ENCODE results near the gene PROX2.
A peak's percentile ranks its signal among the peaks of the same experiment; 100 is the strongest.

The PROX2 gene

DNA sequence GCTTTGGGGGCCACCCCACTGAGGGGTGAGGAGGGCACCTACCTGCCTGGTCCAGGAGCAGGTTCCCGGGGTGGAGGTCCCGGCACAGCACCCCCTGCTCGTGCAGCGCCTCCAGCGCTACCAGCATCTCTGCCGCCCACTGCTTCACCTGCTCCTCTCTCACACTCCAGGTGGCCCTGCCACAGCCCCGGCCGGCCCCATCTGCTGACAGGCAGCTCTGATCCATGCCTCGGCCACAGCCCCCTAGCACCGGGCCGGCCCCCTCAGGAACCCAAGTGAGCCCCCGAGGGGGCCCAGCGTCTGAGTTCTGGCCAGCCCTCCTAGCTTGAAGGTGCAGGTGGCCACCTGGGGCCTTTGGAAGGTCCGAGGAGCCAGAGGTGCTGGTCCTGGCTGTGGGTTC is 33.6 kb upstream of the PROX2 start:
- no peak for DNase-seq

DNA sequence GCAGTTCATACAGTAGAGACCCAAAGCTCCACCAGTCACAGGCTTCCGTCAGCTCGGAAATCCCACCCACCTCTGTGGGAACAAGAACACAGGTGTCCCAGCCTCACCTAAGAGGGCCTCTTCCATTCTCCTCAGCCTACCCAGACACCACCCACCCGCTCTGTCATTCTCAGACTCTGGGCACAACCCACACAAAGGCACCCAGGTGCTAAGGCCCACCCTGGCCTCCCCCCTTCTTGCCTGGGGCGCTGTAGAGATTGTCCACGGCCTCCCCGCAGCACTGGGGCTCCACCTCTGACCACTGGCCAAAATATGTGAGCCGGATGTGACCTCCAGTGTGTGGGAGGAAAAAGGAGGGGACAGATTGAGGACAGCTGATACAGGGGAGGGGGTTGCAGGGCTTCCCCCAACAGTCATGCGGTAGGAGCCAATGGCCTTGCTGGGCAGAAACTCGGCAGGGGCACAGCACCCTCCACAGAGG is 33.0 kb upstream of the PROX2 start:
- DNase-seq: no peak

DNA sequence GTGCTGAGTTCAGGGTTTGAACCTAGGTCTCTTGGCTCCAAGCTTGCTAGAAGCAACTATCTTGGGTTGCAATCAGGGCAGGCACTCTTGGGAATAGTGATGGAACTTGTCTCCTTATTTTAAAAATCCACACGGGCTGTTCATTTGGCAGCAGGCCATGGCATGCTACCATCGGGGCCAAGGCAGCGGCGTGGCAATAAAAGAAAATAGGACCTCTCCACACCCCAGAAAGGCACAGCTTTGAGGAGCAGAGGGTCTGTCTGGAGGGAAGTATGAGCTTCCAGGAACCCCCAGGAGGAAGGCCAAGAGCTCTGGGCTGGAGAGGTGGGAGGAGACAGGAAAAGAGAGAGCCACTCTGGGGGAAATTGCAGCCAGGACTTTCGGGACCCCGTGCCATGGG is 31.8 kb upstream of the PROX2 start:
- DNase-seq: no peak

DNA sequence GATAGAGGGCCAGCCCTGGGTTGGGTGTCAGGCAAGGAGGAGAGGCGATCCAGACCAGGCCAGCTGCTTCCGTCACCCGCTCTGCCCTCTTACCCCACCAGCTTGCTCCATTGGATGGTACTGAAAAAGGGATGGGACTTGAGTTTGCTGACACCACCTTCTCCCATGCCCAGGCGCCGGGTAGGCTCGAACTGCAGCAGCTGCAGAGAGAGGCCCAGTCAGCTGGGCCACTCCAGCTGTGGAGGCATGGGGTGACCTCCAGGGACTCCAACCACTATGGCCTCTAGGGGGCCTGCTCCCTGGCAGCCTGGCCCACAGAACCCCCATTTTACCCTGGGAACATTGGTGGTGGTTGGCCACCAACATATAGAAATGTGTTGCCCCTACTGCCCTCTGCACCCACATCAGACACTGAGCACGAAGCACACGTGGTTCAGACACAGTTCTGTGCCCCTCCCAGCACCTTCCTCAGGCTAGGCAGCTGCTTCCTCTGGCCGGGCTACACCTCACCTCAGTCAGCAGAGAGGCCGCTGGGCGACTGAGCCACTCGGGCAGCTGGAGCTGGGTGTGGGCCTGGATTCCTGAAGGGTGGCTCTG is 31.1 kb upstream of the PROX2 start:
- DNase-seq: peak; percentile 5

DNA sequence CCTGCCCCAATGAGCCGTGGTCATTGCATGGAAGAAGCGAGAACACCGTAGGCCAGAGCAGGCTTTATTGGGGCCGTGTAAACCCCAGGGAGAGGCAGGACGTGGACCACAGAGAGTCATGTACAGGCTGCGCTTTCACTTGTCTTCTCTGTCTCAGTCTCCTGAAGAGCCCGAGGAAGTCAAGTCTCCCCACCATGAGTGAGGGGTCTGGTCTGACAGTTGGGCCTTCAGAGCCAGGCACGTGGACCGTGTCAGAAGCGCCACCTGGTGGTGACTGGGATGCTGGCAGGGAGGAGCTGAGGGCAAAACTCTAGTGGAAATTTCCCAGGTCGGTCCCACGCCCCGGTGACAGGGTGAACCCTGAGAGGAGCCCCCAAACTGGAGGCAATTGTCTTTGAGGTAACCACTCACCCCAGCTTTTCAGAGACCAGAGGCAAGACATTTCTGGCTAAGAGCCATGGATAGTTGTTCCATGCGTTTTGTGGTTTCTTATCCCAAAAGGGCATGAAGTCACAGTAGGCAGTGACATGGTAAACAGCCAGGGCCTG is 29.7 kb upstream of the PROX2 start:
- DNase-seq: peak; percentile 62

DNA sequence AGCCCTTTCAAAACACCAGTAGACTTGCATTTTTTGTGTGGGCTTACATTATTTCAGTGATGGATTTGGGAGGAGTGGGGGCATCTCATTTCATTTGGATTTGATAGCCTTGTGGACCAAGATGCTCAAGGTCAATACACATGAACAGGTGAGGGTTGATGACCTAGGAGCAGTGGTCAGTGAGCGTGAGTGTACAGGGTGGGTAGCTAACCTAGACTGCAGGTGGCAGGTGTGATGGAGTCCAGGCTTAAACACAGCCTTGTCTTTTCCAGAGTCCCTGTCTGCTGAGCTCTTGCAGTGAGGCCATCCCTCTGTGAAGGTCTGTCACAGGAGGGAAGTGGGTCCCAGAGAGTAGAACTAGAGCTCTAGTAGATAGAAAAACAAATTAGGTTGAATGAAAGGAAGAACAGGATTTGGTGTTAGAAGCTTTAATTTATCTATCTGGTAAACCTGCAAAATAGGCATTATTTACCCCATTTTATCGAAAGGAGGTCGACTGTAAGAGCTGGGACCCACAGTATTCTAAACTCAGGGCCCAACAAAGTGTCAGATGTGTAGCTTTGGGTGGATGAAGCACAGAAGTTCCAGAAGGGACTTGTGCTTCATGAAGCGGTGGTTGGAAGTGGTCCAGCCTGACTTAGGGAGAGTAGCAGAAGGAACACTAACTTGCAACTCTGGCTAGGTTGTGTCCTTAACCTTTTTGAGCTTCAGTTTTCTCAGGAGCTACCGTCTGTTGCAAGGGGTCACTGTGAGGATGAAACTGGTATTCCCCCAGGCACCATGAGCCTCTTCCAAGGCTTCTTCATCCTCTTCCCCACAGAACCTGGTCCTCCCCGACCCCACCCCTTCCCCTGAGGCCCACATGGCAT is 28.9 kb upstream of the PROX2 start:
- DNase-seq: no peak

DNA sequence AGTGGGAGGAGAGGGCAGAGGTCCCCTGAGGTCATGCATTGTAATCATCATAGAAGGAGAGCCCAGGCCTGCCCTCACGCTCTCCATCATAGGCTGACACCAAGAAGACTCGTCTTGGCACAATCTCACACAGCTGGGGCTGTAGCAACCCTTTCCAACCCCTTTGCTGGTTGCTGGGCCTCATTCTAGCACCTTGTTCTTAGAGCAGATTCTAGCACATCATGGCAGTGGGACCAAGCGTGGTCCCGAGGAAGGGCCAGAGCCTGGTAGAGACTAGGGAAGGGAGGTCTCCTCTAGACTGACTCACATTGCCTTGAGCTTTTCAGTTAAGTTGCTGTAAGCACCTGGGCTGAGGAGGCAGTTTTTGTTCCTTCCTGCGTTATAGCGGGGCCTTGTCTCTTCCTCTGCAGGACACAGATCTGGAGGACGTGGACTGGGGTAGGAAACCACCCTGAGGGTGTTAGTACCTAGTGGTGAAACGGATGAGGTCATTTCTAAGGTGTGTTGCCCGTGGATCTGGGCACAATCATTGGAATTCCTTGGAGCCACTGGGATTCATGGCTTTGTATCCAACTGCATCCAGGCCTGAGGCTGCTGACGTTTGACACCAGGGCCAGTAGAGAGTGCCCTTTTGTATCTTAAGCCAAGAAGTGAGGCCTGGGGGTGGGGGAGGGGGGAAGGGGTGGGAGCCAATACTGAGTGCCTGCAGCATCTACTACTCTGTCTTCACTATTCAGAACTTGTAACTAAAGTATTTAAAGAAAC is 27.2 kb upstream of the PROX2 start:
- DNase-seq: no peak

DNA sequence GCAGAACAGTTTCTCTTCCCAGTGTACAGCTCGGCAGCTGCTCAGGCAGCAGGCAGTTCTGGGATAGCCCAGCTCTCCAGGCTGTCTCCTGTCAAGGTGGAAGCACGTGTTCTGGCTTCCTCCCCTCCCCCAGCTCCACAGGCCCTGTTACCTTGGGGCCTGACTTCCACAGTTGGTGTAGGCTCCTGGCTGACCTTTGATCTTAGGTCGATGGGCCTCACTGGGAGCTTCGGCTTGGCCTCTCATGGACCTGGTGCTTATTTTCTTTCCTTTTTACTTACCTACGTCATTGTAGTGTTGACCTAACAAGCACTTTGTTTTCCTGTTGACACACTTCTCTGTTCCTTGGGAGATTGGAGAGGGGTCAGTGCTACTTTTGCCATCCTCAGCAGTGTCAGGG is 22.7 kb upstream of the PROX2 start:
- no peak for DNase-seq

DNA sequence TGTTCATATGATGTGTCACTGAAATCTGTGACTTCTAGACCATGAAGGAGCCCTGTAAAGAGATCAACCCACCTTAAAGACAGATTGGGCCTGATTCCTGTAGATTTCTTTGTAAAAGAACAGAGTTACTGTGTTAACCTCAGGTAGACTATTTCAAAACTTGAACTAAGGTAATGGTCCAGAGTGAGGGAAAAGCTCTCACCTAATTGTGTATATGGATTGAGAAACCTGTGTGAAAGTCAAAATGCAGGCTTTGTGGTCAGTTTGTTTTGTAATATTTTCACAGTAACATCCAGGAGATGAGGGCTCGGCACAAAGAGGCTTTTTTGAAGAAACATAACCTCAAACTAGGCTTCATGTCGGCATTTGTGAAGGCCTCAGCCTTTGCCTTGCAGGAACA is 22.1 kb upstream of the PROX2 start:
- no peak for DNase-seq

DNA sequence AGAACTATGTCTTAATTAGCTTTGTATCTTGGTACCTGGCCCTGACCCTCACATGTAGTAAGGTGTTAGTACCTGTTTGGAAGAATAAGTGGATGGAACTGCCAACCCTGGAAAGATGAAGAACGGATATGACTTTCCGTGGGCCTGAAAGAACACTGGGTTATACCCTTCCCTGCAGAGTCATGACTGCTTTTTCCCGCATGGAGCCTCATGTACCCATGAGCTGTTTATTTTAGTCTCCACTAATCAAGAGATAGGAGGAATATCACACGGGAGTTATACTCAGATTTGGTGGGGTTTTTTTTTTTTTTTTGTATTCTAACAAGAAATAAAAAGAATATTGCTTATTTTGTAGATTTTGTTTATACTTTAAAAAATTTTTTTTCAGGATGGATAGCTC is 21.7 kb upstream of the PROX2 start:
- no peak for DNase-seq

DNA sequence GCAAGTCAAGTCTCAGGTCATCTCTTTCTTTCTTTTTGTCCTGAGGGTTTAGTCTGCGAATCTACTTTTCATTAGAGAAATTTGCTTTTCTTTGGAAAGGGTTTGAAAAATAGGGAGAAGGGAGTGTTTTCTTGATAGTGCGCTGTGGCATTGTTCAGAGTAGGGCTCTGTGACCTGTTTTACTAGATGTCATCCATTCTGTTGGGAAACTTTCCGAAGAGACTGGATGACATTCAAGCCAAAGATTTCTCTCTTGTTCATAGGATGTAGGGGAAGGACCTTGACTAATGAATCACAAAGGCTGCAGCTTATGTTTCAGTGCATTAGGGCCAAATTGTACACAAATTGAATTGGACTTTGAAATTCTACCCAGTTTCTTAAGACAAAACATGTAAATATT is 20.5 kb upstream of the PROX2 start:
- DNase-seq: no peak

DNA sequence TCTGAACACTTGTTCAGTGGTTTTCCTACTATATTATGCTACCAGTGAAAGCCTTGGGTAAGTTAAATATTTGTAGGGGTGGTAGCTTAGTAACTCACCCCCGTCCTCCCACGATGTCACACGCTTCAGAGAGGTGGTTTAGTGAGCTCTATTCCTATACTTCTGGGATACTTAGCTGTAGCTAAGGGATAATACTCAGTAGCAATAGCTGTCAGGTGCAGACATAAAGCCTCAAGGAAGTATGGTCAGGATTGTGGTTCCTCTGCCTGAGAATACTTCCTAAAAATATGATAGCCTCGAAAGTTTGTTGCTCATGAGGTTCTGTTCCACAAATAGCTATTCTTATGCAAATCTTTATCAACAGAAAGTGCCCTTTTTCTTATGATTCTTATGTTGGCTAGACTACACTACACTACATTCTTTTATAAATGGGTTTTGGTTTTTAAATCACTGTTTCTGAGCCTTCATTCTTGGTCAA is 17.7 kb upstream of the PROX2 start:
- DNase-seq: no peak

DNA sequence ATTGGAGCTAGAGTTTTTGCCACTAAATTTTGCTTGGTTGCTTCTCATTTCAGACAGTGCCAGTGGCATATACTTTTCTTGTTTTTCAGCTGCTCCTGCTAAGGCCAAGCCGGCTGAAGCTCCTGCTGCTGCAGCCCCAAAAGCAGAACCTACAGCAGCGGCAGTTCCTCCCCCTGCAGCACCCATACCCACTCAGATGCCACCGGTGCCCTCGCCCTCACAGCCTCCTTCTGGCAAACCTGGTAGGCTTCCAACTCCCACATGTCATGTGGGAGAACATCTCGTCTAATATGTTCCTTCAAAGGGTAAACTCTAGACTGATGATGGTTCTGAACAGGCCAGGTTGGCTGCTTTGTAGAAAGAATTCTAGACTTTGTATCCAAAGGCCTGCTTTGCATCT is 16.8 kb upstream of the PROX2 start:
- DNase-seq: no peak

DNA sequence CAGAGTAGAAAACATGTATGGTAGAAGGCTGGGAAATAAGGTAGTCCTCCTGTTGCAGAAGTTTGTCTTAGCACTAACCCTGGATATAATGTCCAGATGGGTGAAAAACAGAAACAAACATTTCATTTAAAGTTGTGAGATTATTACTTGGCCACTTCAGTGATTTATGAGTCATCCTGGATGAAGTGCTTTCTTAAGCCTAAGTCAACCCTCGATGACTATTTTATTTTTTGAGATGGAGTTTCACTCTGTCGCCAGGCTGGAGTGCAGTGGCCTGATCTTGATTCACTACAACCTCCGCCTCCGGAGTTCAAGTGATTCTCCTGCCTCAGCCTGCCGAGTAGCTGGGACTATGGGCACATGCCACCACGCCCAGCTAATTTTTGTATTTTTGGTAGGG is 15.9 kb upstream of the PROX2 start:
- no peak for DNase-seq

DNA sequence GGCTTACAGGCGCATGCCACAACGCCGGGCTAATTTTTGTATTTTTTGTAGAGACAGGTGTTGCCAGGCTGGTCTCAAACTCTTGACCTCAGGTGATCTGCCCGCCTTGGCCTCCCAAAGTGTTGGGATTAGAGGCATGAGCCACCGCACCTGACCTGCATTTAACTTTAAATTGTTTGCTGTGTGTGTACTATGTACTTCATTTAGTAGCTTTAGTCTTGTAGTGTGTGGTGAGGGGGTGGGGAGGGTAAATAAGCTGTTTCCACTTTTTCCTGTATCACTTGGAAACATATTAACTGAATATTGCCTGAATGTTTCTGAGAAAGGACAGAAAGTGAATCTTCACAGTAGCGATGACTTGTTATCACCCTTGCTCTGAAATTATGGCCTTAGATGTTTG is 14.3 kb upstream of the PROX2 start:
- DNase-seq: no peak

DNA sequence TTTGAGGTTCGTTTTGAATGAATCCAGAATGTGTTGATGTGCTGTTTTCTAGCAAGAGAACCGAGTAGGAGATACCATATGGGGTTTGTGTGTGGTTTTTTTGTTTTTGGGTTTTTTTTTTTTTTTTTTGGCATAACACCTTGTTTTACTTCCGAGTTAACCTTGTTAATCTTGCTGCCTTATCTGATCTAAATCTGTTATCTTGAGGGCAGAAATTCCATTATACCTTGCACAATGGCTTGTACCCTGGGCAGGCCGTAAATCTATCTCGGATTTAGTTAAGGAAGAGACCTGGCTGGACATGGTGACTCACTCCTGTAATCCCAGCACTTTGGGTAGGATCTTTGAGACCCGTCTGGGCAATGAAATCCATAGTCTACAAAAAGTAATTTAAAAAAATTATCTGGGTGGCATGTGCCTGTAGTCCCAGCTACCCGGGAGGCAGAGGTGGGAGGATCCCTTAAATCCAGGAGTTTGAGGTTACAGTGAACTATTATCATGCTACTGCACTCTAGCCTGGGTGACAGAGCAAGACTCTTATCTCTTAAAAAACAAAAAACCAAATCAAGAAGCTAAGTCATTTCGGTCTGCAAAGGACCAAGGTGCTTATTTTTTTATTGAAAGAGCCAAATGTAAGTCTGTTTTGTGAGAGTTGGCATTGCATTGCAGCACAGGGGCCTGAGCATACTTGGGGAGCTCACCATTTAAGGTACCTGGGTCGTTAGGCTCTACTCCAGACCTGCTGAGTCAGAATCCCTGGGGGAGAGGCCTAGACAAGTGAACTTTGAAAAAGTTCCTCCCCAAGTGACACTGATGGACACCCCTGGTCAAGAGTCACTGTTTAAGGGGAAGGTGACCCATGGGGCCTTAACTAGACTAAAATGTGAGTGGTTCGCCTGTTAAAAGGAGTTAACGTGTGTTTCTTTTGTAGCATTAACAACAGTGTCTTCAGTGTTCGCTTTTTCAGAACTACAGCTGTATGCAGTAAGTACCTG is 12.5 kb upstream of the PROX2 start:
- DNase-seq: no peak

DNA sequence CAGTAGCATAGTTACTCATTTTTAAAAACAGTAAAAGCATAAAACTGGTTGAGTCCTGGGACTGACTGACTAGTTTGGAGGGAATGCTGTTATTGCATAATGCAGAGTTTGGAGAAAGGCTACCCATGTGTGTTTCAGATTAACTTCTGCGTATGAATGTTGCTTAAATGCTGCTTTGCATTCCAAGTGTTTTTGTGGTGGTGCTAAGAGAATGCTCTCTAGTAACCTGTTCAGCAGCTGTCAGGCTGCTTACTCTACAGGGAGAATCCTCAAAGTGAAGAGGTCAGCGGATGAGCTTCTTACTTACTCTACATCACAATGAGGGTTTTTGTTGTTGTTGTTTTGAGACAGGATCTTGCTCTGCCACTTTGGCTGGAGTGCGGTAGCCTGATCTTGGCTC is 10.1 kb upstream of the PROX2 start:
- DNase-seq: no peak

DNA sequence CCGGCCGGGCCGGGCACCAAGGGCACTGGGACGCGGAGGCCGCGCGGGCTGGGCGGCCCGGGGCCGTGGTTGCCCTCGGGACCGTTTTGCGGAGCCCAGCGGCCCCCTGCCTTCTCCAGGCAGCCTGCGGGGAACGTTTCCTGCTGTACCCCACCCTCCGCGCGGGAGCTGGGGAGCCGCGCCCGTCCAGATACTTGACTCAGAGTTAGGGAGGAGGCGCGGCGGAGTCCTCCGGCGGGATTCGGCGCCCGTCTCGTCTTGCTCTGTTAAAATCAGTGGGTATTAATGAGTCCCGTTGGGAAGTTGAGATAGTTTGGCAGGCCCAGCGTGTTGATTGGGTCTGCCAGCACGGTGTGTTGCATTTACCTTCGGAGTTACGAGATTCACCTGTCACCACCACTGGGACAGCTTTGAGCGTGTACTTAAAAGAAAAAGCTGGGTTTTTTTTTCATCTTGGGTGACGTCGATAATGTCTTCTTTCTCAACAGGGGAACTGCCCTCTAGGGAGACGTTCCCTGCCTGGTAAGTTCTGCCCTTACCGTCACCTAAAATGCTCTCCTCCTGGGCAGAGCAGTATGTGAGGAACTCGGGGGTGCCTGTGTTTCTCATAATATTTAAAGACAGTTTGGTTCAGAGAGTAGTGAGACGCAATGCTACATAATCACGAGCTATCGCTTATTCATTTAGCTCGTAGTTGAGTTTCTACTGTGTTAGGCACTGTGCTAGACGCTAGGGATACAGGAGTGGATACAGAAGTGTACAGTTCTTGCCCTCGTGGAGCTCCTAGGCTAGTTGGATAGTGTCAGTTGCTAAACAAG is 6.4 kb upstream of the PROX2 start:
- DNase-seq: peak; percentile 42

DNA sequence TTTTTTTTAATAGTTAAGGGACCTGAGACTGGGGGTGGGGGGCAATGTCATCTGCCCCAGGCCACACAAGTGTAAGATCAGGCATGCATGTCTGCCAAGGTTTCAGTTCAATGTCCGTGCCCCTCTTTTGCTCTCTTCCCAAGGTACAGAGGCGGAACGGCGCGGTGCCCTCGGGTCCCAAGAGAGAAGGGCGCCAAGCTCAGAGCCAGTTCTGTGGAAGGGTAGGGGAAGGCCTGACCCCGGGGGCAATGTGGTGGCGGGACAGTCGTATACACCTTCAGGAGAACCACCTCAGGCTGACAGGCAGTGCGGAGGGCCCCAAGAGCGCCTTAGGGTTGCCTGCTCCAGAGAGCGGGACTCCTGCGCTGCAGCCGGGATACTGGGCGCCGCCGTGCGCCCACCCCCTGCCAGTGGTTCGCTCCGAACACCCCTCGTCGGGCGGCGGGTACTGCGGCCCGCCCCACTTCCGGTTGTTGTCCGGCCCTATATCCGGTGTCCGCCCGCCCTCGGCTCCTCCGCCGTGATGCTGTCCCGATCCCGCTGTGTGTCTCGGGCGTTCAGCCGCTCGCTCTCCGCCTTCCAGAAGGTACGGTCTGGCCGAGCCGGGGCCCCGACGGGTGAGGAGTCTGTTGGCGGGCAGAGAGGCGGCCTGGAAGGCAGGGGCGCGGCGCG is 5.6 kb upstream of the PROX2 start, which contains the start of gene DLST:
DLST (plus strand) TSS at position 486 of the 672 bp plus-strand sequence; CDS start at position 524, 38 bp downstream.
- peak; percentile 80 for DNase-seq

DNA sequence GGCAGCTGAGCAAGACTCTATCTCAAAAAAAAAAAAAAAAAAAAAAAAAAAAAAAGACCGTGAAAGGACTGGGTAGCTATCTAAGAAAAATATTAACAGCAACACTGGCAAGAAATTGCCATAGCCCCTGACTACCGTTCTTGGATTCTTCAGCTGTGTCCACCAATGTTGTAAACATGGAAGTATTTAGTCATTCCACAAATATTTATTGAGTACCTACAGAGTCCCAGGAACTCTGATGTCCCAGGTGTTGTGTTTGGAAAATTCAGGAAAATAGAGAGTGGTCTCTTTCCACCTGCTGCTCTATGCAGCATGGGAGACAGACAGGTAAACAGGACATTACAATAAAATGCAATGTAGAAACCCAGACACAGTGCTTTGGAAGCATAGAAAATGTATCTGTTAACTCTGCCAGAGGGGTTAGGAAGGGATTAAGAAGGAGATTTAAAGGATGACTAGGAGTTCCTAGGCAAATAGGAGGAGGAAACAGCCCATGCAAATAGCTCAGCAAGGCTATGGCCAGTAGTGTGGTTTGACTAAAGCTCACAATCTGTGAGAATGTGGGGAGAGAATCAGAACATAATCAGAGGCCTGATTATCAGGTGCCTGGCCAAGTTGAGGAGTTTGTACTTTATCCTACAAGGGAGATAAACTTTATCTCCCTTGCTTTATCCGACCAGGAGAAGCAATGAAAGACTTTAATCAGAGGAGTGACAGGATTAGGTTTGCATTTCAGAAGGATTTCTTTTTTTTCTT is 3.7 kb upstream of the PROX2 start:
- DNase-seq: no peak
